Activated CD8-positive, alpha-beta memory T cell treated with anti-CD3 and anti-CD28 coated beads for 1 hour (primary cell): Measurements from ENCODE around the gene DGAT2L6.
"Not testable (repeated sequence)": the region's sequence is repeated elsewhere in the genome, so short reads cannot be mapped to it uniquely, and the experiment has no call there.

ENCODE experiments used
- DNase-seq, 2 donors: peaks; one replicate each; pipeline ENCODE4 v3.0.0-alpha.2; 2020; ENCODE audit warnings: low read depth in 1 of 2; ENCODE audit errors: extremely low read depth in 1 of 2

DGAT2L6 gene

DNA sequence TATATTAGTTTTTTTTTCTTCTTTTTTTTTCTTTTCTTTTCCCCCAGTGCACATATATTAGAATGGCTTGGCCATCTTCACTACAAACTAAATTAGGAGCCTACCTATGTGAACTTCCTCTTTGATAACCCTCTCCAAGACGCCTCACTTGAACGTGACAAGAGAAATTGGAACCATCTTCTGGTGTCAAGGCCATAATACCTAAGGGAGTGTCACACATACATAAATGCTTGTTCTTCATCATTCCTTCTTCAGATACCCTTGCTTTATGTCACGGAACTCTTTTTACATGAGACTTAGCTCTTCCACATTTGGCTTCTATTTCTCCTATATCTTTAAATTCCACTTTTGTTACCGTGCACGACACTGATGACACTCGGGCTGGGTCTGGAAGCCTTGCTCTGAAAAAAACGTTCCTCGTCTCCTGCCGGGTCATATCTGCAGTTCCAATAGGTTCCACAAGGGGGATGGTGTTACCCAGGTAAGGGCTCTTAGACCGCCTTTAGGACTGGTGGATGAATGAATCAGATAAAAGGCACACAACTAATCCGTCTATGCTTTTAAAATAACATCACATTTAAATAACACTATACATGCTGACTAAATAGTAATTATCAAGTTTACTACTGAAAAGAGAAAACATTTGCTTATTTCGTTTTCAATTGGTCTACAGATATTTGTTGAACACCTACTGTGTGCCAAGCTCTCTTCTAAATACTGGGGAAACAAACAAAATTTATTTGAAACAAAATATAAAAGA lies 19.9 kb downstream of the DGAT2L6 start:
- peak; percentile 24 to 26 for DNase-seq

DNA sequence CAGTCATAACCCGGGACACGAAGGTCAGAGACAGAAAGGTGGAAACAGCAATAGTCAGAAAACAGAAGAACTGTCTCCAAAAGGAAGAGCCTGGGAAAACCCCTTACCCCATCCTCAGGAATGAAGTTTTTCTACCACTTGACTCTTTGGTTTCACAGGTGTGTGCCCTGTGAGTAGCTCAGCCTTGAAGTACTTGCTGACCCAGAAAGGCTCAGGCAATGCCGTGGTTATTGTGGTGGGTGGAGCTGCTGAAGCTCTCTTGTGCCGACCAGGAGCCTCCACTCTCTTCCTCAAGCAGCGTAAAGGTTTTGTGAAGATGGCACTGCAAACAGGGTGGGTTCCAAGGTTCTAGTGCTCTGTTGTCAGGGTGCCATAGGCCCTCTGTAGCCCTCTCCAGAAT lies 24.4 kb downstream of the DGAT2L6 start:
- no peak for DNase-seq

- DNase-seq = no peak
Measured at GRCh38 chrX:70208479-70208878, 31.2 kb downstream of the DGAT2L6 start.

DNA sequence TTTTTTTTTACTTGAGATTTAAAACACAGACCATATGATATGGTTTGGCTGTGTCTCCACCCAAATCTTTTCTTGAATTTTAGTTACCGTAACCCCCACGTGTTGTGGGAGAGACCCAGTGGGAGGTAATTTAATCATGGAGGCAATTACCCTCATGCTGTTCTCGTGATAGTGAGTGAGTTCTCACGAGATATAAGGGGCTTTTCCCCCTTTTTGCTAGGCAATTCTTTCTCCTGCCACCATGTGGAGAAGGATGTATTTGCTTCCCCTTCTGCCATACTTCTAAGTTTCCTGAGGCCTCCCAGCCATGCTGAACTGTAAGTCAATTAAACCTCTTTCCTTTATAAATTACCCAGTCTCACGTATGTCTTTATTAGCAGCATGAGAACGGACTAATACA lies 32.3 kb downstream of the DGAT2L6 start:
- DNase-seq = not testable (repeated sequence)

- no peak for DNase-seq
Measured at GRCh38 chrX:70219938-70220764, 42.9 kb downstream of the DGAT2L6 start.

DNA sequence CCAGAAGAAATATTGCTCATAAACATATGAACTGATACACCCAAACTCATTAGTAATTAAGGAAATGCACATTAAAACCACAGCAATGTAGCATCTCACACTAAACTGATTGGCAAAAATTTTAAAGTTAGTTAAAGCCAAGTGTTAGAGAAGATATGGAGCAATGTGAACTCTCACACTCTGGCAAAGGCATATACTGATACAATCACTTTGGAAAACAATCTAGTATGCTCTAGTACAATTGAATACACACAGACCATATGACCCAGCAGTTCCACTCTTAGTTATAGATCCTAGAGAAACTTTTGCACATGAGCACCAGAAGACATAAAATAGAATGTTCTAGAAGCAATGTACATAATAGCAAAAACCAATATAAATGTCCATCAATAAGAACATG lies 48.8 kb downstream of the DGAT2L6 start:
- no peak for DNase-seq

GRCh38 chrX:70226687-70227086 lies 49.4 kb downstream of the DGAT2L6 start:
- DNase-seq = no peak

DNA sequence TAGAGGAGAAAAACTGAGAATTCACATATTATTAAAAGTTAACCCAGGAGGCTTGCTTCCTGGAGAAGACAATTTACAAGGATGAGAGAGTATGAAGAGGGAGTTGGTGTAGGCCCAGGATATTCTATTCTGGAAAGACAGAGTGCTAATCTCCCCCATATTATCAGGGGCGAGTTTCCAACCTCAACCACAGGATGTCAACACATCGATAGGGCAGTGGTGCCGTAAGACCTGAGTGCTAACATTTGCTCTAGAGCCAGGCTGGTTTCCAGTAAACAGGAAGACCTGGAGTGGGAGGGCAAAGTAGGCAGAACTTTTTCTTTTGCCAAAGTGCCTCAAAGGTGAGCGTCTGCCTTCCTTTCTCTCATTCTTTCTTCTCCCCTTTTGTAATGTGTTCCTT lies 54.4 kb downstream of the DGAT2L6 start:
- DNase-seq = no peak

- DNase-seq = no peak
Measured at GRCh38 chrX:70234355-70234754, 57.1 kb downstream of the DGAT2L6 start, which contains the start of gene AWAT1. AWAT1 (plus strand) TSS chrX:70234655; CDS start chrX:70234696, 41 bp downstream.

GRCh38 chrX:70240751-70241150 lies 63.5 kb downstream of the DGAT2L6 start:
- DNase-seq = no peak

DNA sequence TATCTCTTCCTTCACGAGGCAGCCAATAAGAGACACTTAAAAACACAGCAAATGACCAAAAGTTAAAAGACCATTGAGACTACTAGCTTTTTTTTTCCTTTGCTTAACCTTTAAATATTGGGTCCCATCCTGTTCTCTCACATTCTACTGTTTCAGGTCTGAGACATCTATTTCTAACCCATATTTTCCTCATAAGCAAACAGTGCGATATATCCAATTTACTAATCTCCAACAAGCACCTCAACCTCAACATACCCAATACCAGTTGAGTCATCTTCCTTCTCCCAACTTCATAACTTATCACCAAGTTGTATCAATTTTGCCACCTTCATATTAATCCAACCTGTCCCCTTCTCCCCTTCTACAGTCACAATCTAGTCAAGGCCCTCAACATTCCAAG lies 64.2 kb downstream of the DGAT2L6 start:
- DNase-seq = no peak

DNA sequence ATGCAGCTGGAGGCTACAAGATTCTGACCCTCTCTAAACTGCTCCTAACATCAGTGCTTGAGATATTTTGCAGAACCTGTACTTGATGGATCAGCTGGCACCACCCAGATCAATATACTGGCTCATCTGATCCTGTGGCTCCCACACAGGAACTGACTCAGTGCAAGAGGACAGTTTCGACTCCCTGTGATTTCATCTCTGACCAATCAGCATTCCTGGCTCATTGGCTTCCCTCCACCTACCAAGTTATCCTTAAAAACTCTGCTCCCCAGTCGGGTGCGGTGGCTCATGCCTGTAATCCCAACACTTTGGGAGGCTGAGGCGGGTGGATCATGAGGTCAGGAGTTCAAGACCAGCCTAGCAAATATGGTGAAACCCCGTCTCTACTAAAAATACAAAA lies 66.3 kb downstream of the DGAT2L6 start:
- DNase-seq = not testable (repeated sequence)

- DNase-seq = no peak
Measured at GRCh38 chrX:70244881-70245280, 67.6 kb downstream of the DGAT2L6 start.

GRCh38 chrX:70247252-70247651 lies 70.0 kb downstream of the DGAT2L6 start:
- DNase-seq = no peak

- DNase-seq = no peak
Measured at GRCh38 chrX:70252491-70252890, 75.2 kb downstream of the DGAT2L6 start.

DNA sequence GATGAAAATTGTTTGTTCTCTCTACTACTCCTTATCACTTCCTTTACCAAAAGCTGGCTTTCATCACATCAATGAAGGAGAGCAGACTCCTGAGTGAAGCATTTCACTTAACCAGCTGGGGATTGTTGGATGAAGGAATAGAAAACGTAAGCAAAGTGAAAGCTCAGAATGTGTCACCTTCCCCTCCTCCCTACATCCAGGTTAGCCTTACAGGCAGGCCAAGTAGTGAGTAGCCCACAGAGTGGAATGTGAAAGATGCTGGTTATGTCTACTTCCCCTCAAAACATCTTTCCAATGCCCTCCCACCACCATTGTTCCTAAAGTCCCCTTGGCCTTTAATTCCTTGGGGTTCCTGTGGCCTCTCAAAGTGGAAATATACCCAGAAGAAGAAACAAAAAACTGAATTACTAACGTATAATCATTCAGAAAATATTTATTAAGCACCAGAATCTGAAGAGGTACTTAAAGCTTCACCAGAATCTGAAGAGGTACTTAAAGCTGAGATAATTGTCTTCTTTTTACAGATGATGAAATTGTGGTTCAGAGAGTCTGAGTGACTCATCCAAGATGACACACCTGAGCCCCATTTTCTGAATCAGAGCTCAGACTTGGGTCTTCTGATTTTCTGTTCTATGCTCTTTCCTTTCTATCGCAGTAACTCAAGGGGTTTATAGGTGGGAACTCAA lies 76.2 kb downstream of the DGAT2L6 start:
- DNase-seq = no peak

DNA sequence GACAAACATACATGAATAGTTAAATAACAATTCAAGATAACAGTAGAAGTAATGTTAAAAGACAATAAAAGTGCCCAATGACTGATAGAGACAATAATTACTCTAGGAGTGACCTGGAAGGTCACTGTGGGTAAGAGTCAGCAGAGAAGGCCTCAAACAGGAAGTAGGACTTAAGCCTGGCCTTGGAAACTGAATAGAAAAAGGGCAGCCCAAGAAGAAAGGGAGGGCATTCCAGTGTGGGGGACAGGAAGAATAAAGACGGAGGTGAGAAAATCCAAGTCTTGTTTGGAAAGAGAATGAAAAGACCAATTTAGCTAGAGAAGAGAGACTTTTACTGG lies 76.7 kb downstream of the DGAT2L6 start:
- no peak for DNase-seq

GRCh38 chrX:70254909-70255308 lies 77.6 kb downstream of the DGAT2L6 start:
- DNase-seq = no peak
